ENCODE data around the gene GAS7. TPM values are rescaled to one million over a fixed set of nuclear protein-coding genes. Genes with fewer than 3 reads are reported as not detected.

Gene GAS7
- total and polyA plus RNA-seq, 2 donors (not counting 1 experiment from before 2014, with no cell fraction given), result 3.4 to 13.6 TPM

- DNase-seq (no peak), ATAC-seq (ENCODE audit: low read depth) (no peak)
- H3K4me2 ChIP-seq (replicated peaks; ENCODE audit: low read depth, low read length, poor library complexity, severe bottlenecking), result peak overlapping the region; percentile 5
- no peaks in the 10 kb centered on the region for H3K9me3 Mint-ChIP-seq (ENCODE audit: insufficient read depth)
- H3K9ac ChIP-seq (ENCODE audit: low read length), result no peak overlapping the region
- H3K27ac Mint-ChIP-seq, result peak overlapping the region; percentile 47
- POLR2A ChIA-PET, result interaction anchor here (1.4 kb wide), 1 partner anchor 18 kb away, joined by 5 read pairs; no protein-coding TSS in a partner anchor
- H3K4me3 ChIP-seq (ENCODE audit: control extremely low read depth in 1 of 5, extremely low read depth in 1 of 5, insufficient read depth in 1 of 5, low read depth in 2 of 5, low read length in 4 of 5), result no peak overlapping the region
- H3K4me1 ChIP-seq (ENCODE audit: control insufficient read depth in 2 of 2, insufficient read depth in 2 of 2, low read length in 2 of 2), result peaks cover 33 to 45% of the 10 kb centered on the region in 2 donors
- intact Hi-C loops (cut with micrococcal nuclease), result loop anchor here (5.0 kb wide), 1 partner anchor 34 kb away; no protein-coding TSS in a partner anchor
- no peaks in the 10 kb centered on the region for H4K20me1 ChIP-seq (ENCODE audit: control insufficient read depth, insufficient read depth, low read length, poor library complexity, severe bottlenecking)
- peaks cover 48% of the 10 kb centered on the region for H3K4me1 Mint-ChIP-seq
- no peak overlapping the region for H2AFZ ChIP-seq (ENCODE audit: insufficient read depth, low read depth, low read length, poor library complexity, severe bottlenecking)
- peaks cover 0 to 4% (median 0%) of the 10 kb centered on the region in 4 experiments for H3K27me3 ChIP-seq (replicated peaks in 1 of 4; ENCODE audit: control extremely low read depth in 1 of 4, control insufficient read depth in 3 of 4, insufficient read depth in 4 of 4, low read length in 3 of 4)
- peak overlapping the region; percentile 44 for H3K4me3 Mint-ChIP-seq
- CTCF ChIA-PET, result interaction anchor here (1.0 to 1.8 kb wide), 3 partner anchors 8 to 174 kb away, joined by 3 to 5 read pairs (median 3); no protein-coding TSS in a partner anchor
- H3K36me3 ChIP-seq (replicated peaks in 1 of 2; ENCODE audit: control extremely low read depth in 1 of 2, control insufficient read depth in 1 of 2, extremely low read depth in 1 of 2, insufficient read depth in 2 of 2, low read length in 1 of 2), result no peaks in the 10 kb centered on the region
- no peaks in the 10 kb centered on the region for H3K27me3 Mint-ChIP-seq
- TF ChIP-seq CTCF (IDR thresholded peaks at IDR 0.05) (no peak), EZH2 (IDR thresholded peaks at IDR 0.05; ENCODE audit: borderline replicate concordance, insufficient read depth, low read depth, low read length, poor library complexity, severe bottlenecking) (no peak)
- H3K79me2 ChIP-seq (ENCODE audit: control insufficient read depth, insufficient read depth, low read length), result peaks cover 3% of the 10 kb centered on the region
- H3K27ac ChIP-seq (ENCODE audit: low read length in 2 of 2), result peak overlapping the region in 1 of 2 donors; percentile 15
- no peaks in the 10 kb centered on the region for H3K9me3 ChIP-seq (ENCODE audit: control extremely low read depth in 1 of 3, control insufficient read depth in 2 of 3, insufficient read depth in 1 of 3, low read length in 2 of 3)
- WGBS (ENCODE audit: insufficient coverage), result 86% methylated on average over 8 of the region's 8 CpGs
These were observed 147.3 kb downstream of the GAS7 start for GRCh38 chr17:10051112-10051511.

GRCh38 chr17:10050597-10051101, 147.8 kb downstream of the GAS7 start:
- Histone ChIP-seq H3K27ac (ENCODE audit: low read length in 2 of 2) (no peak overlapping the region), H3K4me1 (ENCODE audit: control insufficient read depth in 2 of 2, insufficient read depth in 2 of 2, low read length in 2 of 2) (peaks cover 33 to 48% of the 10 kb centered on the region in 2 donors), H4K20me1 (ENCODE audit: control insufficient read depth, insufficient read depth, low read length, poor library complexity, severe bottlenecking) (no peaks in the 10 kb centered on the region), H3K79me2 (ENCODE audit: control insufficient read depth, insufficient read depth, low read length) (peaks cover 3% of the 10 kb centered on the region), H3K9me3 (ENCODE audit: control extremely low read depth in 1 of 3, control insufficient read depth in 2 of 3, insufficient read depth in 1 of 3, low read length in 2 of 3) (no peaks in the 10 kb centered on the region), H2AFZ (ENCODE audit: insufficient read depth, low read depth, low read length, poor library complexity, severe bottlenecking) (no peak overlapping the region), H3K4me2 (replicated peaks; ENCODE audit: low read depth, low read length, poor library complexity, severe bottlenecking) (peak overlapping the region; percentile 5), H3K36me3 (replicated peaks in 1 of 2; ENCODE audit: control extremely low read depth in 1 of 2, control insufficient read depth in 1 of 2, extremely low read depth in 1 of 2, insufficient read depth in 2 of 2, low read length in 1 of 2) (no peaks in the 10 kb centered on the region), H3K9ac (ENCODE audit: low read length) (no peak overlapping the region), H3K4me3 (ENCODE audit: control extremely low read depth in 1 of 5, extremely low read depth in 1 of 5, insufficient read depth in 1 of 5, low read depth in 2 of 5, low read length in 4 of 5) (no peak overlapping the region), H3K27me3 (replicated peaks in 1 of 4; ENCODE audit: control extremely low read depth in 1 of 4, control insufficient read depth in 3 of 4, insufficient read depth in 4 of 4, low read length in 3 of 4) (peaks cover 0 to 4% (median 0%) of the 10 kb centered on the region in 4 experiments)
- Mint-ChIP-seq H3K4me1 (peaks cover 53% of the 10 kb centered on the region), H3K27me3 (no peaks in the 10 kb centered on the region), H3K27ac (peak overlapping the region; percentile 47), H3K4me3 (peak overlapping the region; percentile 44), H3K9me3 (ENCODE audit: insufficient read depth) (no peaks in the 10 kb centered on the region)
- intact Hi-C loops (cut with micrococcal nuclease), result loop anchor here (5.0 kb wide), 1 partner anchor 33 kb away; no protein-coding TSS in a partner anchor
- TF ChIP-seq EZH2 (IDR thresholded peaks at IDR 0.05; ENCODE audit: borderline replicate concordance, insufficient read depth, low read depth, low read length, poor library complexity, severe bottlenecking), result no peak
- TF ChIP-seq CTCF (IDR thresholded peaks at IDR 0.05), result no peak
- ChIA-PET CTCF (interaction anchor here (1.0 to 1.6 kb wide), 2 partner anchors 9 to 175 kb away, joined by 3 read pairs; no protein-coding TSS in a partner anchor), POLR2A (interaction anchor here (1.4 kb wide), 1 partner anchor 17 kb away, joined by 5 read pairs; no protein-coding TSS in a partner anchor)
- no peak for ATAC-seq (ENCODE audit: low read depth)
- peak; percentile 27 for DNase-seq
- no CpG with 5 or more reads among the region's 3 CpGs for WGBS (ENCODE audit: insufficient coverage)

All from B cell (primary cell).